Ishikawa (cell line): Measurements from ENCODE around the gene LRPAP1.

Experiments used
- CEBPB ChIP-seq: IDR thresholded peaks from 2 replicates; pipeline ENCODE4 v1.6.1; 2012
- CREB1 ChIP-seq: IDR thresholded peaks from 2 replicates; pipeline ENCODE4 v1.6.1; 2012; ENCODE audit warnings: low read depth
- EGR1 ChIP-seq: IDR thresholded peaks from 2 replicates; pipeline ENCODE4 v1.6.1; 2012
- EP300 ChIP-seq: IDR thresholded peaks from 2 replicates; pipeline ENCODE4 v1.6.1; 2012; ENCODE audit warnings: borderline replicate concordance
- FOXM1 ChIP-seq: IDR thresholded peaks from 2 replicates; pipeline ENCODE4 v1.6.1; 2012; ENCODE audit warnings: low read depth, borderline replicate concordance
- RAD21 ChIP-seq: IDR thresholded peaks from 2 replicates; pipeline ENCODE4 v1.6.1; 2012; ENCODE audit warnings: low read depth
- TCF12 ChIP-seq: IDR thresholded peaks from 2 replicates; pipeline ENCODE4 v1.6.1; 2012; ENCODE audit warnings: low read depth
- TEAD4 ChIP-seq: IDR thresholded peaks from 2 replicates; pipeline ENCODE4 v1.6.1; 2012
- YY1 ChIP-seq: IDR thresholded peaks from 2 replicates; pipeline ENCODE4 v1.6.1; 2012; ENCODE audit warnings: low read depth
- ZBTB7A ChIP-seq: IDR thresholded peaks from 2 replicates; pipeline ENCODE4 v1.6.1; 2012; ENCODE audit warnings: low read depth
- TF ChIP-seq, protein P1 (sequence below): IDR thresholded peaks from 2 replicates; pipeline ENCODE4 v1.6.1; 2012; ENCODE audit warnings: low read depth, mild to moderate bottlenecking
- TF ChIP-seq, protein P2 (sequence below): IDR thresholded peaks from 2 replicates; pipeline ENCODE4 v1.6.1; 2012
- TF ChIP-seq, protein P3 (sequence below): IDR thresholded peaks from 2 replicates; pipeline ENCODE4 v1.6.1; 2012

GRCh38 chr4:3464911-3465697 is 67.1 kb downstream of the LRPAP1 start:
- TF ChIP-seq, protein P1, sequence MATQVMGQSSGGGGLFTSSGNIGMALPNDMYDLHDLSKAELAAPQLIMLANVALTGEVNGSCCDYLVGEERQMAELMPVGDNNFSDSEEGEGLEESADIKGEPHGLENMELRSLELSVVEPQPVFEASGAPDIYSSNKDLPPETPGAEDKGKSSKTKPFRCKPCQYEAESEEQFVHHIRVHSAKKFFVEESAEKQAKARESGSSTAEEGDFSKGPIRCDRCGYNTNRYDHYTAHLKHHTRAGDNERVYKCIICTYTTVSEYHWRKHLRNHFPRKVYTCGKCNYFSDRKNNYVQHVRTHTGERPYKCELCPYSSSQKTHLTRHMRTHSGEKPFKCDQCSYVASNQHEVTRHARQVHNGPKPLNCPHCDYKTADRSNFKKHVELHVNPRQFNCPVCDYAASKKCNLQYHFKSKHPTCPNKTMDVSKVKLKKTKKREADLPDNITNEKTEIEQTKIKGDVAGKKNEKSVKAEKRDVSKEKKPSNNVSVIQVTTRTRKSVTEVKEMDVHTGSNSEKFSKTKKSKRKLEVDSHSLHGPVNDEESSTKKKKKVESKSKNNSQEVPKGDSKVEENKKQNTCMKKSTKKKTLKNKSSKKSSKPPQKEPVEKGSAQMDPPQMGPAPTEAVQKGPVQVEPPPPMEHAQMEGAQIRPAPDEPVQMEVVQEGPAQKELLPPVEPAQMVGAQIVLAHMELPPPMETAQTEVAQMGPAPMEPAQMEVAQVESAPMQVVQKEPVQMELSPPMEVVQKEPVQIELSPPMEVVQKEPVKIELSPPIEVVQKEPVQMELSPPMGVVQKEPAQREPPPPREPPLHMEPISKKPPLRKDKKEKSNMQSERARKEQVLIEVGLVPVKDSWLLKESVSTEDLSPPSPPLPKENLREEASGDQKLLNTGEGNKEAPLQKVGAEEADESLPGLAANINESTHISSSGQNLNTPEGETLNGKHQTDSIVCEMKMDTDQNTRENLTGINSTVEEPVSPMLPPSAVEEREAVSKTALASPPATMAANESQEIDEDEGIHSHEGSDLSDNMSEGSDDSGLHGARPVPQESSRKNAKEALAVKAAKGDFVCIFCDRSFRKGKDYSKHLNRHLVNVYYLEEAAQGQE, result no peak
- TF ChIP-seq CREB1, result no peak
- no peak for TF ChIP-seq EP300
- TF ChIP-seq CEBPB, result no peak
- TF ChIP-seq, protein P2, sequence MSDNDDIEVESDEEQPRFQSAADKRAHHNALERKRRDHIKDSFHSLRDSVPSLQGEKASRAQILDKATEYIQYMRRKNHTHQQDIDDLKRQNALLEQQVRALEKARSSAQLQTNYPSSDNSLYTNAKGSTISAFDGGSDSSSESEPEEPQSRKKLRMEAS, result no peak
- TF ChIP-seq, protein P3, sequence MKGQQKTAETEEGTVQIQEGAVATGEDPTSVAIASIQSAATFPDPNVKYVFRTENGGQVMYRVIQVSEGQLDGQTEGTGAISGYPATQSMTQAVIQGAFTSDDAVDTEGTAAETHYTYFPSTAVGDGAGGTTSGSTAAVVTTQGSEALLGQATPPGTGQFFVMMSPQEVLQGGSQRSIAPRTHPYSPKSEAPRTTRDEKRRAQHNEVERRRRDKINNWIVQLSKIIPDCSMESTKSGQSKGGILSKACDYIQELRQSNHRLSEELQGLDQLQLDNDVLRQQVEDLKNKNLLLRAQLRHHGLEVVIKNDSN, result no peak
- TF ChIP-seq ZBTB7A, result no peak; the same call in none of the 2 replicates
- no peak for TF ChIP-seq TEAD4
- no peak for TF ChIP-seq TCF12
- no peak for TF ChIP-seq RAD21
- no peak for TF ChIP-seq FOXM1
- TF ChIP-seq EGR1, result no peak
- no peak for TF ChIP-seq YY1
